GM23338 (cell line): Measurements from ENCODE around the gene CNTN5. TPM values are rescaled to one million over a fixed set of nuclear protein-coding genes. Genes with fewer than 3 reads are reported as not detected.

Experiments used
- ATAC-seq: fragments of 200-7000 bp; cut with Tn5 transposase; 3 replicates; pipeline ENCODE4 v1.9.1; 2020
- DNase-seq: peaks from one replicate; pipeline ENCODE4 v3.0.0-alpha.2; 2015; ENCODE audit warnings: low spot score
- H2AFZ ChIP-seq: fragments of 200-600 bp; sonication (generic); 2 replicates; pipeline ENCODE4 v1.8.0; 2016; ENCODE audit warnings: antibody characterized with exemption, mild to moderate bottlenecking, moderate library complexity
- H3F3A ChIP-seq: fragments of 200-600 bp; sonication (generic); replicated peaks from 2 replicates; pipeline ENCODE4 v1.8.0; 2017; ENCODE audit warnings: antibody characterized with exemption, mixed run types, low read depth
- H3K27ac ChIP-seq: fragments of 200-600 bp; sonication (generic); 2 replicates; pipeline ENCODE4 v1.6.1; 2016; ENCODE audit warnings: low read depth
- H3K27me3 ChIP-seq: fragments of 200-600 bp; sonication (generic); 2 replicates; pipeline ENCODE4 v1.8.0; 2016; ENCODE audit warnings: mild to moderate bottlenecking, mixed run types, moderate library complexity; ENCODE audit not compliant: insufficient read depth
- H3K36me3 ChIP-seq: fragments of 200-600 bp; sonication (generic); 2 replicates; pipeline ENCODE4 v1.8.0; 2016; ENCODE audit warnings: mild to moderate bottlenecking; ENCODE audit not compliant: insufficient read depth
- H3K4me1 ChIP-seq: fragments of 200-600 bp; sonication (generic); 2 replicates; pipeline ENCODE4 v1.8.0; 2016; ENCODE audit warnings: mild to moderate bottlenecking, moderate library complexity; ENCODE audit not compliant: insufficient read depth
- H3K4me2 ChIP-seq: fragments of 200-600 bp; sonication (generic); 2 replicates; pipeline ENCODE4 v1.7.1; 2017; ENCODE audit warnings: mixed run types
- H3K4me3 ChIP-seq: fragments of 200-600 bp; sonication (generic); 2 replicates; pipeline ENCODE4 v1.6.1; 2016; ENCODE audit warnings: mixed run types
- H3K79me2 ChIP-seq: fragments of 200-600 bp; sonication (generic); replicated peaks from 2 replicates; pipeline ENCODE4 v1.8.0; 2017; ENCODE audit warnings: mild to moderate bottlenecking; ENCODE audit not compliant: insufficient read depth
- H3K9me2 ChIP-seq: fragments of 200-600 bp; sonication (generic); 2 replicates; pipeline ENCODE4 v1.8.0; 2017; ENCODE audit not compliant: insufficient read depth
- H4K20me1 ChIP-seq: fragments of 200-600 bp; sonication (generic); replicated peaks from 2 replicates; pipeline ENCODE4 v1.8.0; 2017; ENCODE audit warnings: mild to moderate bottlenecking; ENCODE audit not compliant: insufficient read depth
- H3K27ac Mint-ChIP-seq: 2 replicates; pipeline ENCODE4 v1.8.0; 2020; ENCODE audit warnings: inconsistent platforms, mild to moderate bottlenecking, moderate library complexity, mixed read lengths
- H3K27me3 Mint-ChIP-seq: 3 replicates; pipeline ENCODE4 v1.8.0; 2022; ENCODE audit warnings: low read depth, mild to moderate bottlenecking, moderate library complexity, mixed read lengths, inconsistent platforms; ENCODE audit not compliant: insufficient read depth, poor library complexity
- H3K36me3 Mint-ChIP-seq: 3 replicates; pipeline ENCODE4 v1.8.0; 2021; ENCODE audit warnings: low read depth, mild to moderate bottlenecking, inconsistent platforms, moderate library complexity, mixed read lengths
- H3K4me1 Mint-ChIP-seq: 3 replicates; pipeline ENCODE4 v1.8.0; 2020; ENCODE audit warnings: mild to moderate bottlenecking, inconsistent platforms, mixed read lengths
- H3K4me3 Mint-ChIP-seq: 3 replicates; pipeline ENCODE4 v1.8.0; 2021; ENCODE audit warnings: moderate library complexity, mild to moderate bottlenecking, inconsistent platforms, mixed read lengths
- H3K9me3 Mint-ChIP-seq: 3 replicates; pipeline ENCODE4 v1.8.0; 2020; ENCODE audit warnings: moderate library complexity, mild to moderate bottlenecking, inconsistent platforms, mixed read lengths
- CREB1 ChIP-seq: fragments of 250-450 bp; sonication (Bioruptor Pico); IDR thresholded peaks from 2 replicates; pipeline ENCODE4 v1.5.0; 2020; ENCODE audit warnings: low read depth, mild to moderate bottlenecking, moderate library complexity
- EZH2phosphoT487 ChIP-seq: fragments of 200-600 bp; sonication (generic); IDR thresholded peaks from one replicate; pipeline ENCODE4 v1.8.1; 2018; ENCODE audit warnings: antibody characterized with exemption; ENCODE audit not compliant: unreplicated experiment
- JUNB ChIP-seq: IDR thresholded peaks from one replicate; pipeline ENCODE4 v1.6.1; 2016; ENCODE audit warnings: antibody characterized with exemption; ENCODE audit not compliant: unreplicated experiment
- NANOG ChIP-seq: IDR thresholded peaks from 2 replicates; pipeline ENCODE4 v1.6.1; 2016; ENCODE audit warnings: antibody characterized with exemption, borderline replicate concordance
- POLR2AphosphoS5 ChIP-seq: IDR thresholded peaks from 2 replicates; pipeline ENCODE4 v1.6.1; 2016; ENCODE audit warnings: antibody characterized with exemption, low read depth
- REST ChIP-seq: IDR thresholded peaks from one replicate; pipeline ENCODE4 v1.6.1; 2018; ENCODE audit warnings: antibody characterized with exemption; ENCODE audit not compliant: unreplicated experiment
- ZNF114 ChIP-seq: fragments of 250-450 bp; sonication (Bioruptor Pico); IDR thresholded peaks from 2 replicates; pipeline ENCODE4 v1.5.0; 2020; ENCODE audit warnings: mild to moderate bottlenecking, moderate library complexity
- polyA plus RNA-seq: library from polyadenylated mRNA; unstranded; fragments of >200 nt; fragmentation: Nextera tagmentation; extraction: Ambion mirVana; gene quantifications from 2 replicates; pipeline ENCODE4 v1.2.1, GENCODE V29; 2016
- total RNA-seq: library from RNA; depleted of rRNA; stranded (reverse); fragments of >200 nt; shearing (Covaris generic); gene quantifications from 2 replicates; pipeline ENCODE4 v1.2.3, GENCODE V29; 2014
- TF ChIP-seq, protein P1 (sequence below): IDR thresholded peaks from 2 replicates; pipeline ENCODE4 v1.6.1; 2016; ENCODE audit warnings: antibody characterized with exemption
- TF ChIP-seq, protein P2 (sequence below): fragments of 250-450 bp; sonication (Bioruptor Pico); IDR thresholded peaks from 2 replicates; pipeline ENCODE4 v1.5.0; 2020; ENCODE audit warnings: mild to moderate bottlenecking, moderate library complexity

The CNTN5 gene
- total and polyA plus RNA-seq, 2 experiments from 2014 or later: not detected

GRCh38 chr11:99449345-99449744 lies 428.6 kb downstream of the CNTN5 start (continued):
- TF ChIP-seq POLR2AphosphoS5: no peak
- TF ChIP-seq, protein P1, sequence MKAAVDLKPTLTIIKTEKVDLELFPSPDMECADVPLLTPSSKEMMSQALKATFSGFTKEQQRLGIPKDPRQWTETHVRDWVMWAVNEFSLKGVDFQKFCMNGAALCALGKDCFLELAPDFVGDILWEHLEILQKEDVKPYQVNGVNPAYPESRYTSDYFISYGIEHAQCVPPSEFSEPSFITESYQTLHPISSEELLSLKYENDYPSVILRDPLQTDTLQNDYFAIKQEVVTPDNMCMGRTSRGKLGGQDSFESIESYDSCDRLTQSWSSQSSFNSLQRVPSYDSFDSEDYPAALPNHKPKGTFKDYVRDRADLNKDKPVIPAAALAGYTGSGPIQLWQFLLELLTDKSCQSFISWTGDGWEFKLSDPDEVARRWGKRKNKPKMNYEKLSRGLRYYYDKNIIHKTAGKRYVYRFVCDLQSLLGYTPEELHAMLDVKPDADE: no peak
- TF ChIP-seq REST: no peak
- no peak for TF ChIP-seq ZNF114 (CRISPR knock-in tag)

- TF ChIP-seq EZH2phosphoT487: no peak
- no peak for TF ChIP-seq CREB1
- no peaks in the 10 kb centered on the region for H3K36me3 Mint-ChIP-seq
Observed at GRCh38 chr11:99452075-99452474, 431.3 kb downstream of the CNTN5 start.

DNA sequence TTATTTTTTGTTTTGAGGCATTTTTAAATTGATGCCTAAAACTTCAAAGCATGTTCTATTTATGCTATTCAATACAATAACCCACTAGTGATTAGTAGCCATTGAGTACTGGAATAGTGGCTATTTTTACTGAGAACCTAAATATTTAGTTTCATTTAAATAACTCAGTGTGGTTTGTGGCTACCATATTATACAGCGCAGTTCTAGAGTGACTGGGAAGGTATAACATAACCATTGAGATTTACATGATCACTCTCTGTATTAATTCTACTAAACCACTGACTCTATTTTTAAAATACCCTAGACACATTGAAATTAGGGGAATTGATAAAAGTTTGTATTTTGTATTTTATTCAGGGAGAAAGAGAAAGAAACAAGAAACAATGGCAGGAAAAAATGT lies 441.2 kb downstream of the CNTN5 start:
- no peaks in the 10 kb centered on the region for H3K79me2 ChIP-seq
- no peaks in the 10 kb centered on the region for H3K9me2 ChIP-seq
- H3K27ac Mint-ChIP-seq: no peak overlapping the region
- H3K4me2 ChIP-seq: no peak overlapping the region
- H3F3A ChIP-seq: no peaks in the 10 kb centered on the region
- DNase-seq (no peak), ATAC-seq (no peak)
- peaks cover 2% of the 10 kb centered on the region; the same call in 2 of the 3 replicates for H3K9me3 Mint-ChIP-seq
- H3K27ac ChIP-seq: no peak overlapping the region
- H3K4me3 Mint-ChIP-seq: no peak overlapping the region
- no peaks in the 10 kb centered on the region for H4K20me1 ChIP-seq
- H3K4me1 Mint-ChIP-seq: no peaks in the 10 kb centered on the region
- H3K27me3 Mint-ChIP-seq: no peaks in the 10 kb centered on the region
- H3K36me3 Mint-ChIP-seq: no peaks in the 10 kb centered on the region
- no peaks in the 10 kb centered on the region for H3K36me3 ChIP-seq
- H3K4me3 ChIP-seq: no peak overlapping the region
- H3K27me3 ChIP-seq: no peaks in the 10 kb centered on the region
- no peak overlapping the region for H2AFZ ChIP-seq
- no peaks in the 10 kb centered on the region for H3K4me1 ChIP-seq
- TF ChIP-seq, protein P2, sequence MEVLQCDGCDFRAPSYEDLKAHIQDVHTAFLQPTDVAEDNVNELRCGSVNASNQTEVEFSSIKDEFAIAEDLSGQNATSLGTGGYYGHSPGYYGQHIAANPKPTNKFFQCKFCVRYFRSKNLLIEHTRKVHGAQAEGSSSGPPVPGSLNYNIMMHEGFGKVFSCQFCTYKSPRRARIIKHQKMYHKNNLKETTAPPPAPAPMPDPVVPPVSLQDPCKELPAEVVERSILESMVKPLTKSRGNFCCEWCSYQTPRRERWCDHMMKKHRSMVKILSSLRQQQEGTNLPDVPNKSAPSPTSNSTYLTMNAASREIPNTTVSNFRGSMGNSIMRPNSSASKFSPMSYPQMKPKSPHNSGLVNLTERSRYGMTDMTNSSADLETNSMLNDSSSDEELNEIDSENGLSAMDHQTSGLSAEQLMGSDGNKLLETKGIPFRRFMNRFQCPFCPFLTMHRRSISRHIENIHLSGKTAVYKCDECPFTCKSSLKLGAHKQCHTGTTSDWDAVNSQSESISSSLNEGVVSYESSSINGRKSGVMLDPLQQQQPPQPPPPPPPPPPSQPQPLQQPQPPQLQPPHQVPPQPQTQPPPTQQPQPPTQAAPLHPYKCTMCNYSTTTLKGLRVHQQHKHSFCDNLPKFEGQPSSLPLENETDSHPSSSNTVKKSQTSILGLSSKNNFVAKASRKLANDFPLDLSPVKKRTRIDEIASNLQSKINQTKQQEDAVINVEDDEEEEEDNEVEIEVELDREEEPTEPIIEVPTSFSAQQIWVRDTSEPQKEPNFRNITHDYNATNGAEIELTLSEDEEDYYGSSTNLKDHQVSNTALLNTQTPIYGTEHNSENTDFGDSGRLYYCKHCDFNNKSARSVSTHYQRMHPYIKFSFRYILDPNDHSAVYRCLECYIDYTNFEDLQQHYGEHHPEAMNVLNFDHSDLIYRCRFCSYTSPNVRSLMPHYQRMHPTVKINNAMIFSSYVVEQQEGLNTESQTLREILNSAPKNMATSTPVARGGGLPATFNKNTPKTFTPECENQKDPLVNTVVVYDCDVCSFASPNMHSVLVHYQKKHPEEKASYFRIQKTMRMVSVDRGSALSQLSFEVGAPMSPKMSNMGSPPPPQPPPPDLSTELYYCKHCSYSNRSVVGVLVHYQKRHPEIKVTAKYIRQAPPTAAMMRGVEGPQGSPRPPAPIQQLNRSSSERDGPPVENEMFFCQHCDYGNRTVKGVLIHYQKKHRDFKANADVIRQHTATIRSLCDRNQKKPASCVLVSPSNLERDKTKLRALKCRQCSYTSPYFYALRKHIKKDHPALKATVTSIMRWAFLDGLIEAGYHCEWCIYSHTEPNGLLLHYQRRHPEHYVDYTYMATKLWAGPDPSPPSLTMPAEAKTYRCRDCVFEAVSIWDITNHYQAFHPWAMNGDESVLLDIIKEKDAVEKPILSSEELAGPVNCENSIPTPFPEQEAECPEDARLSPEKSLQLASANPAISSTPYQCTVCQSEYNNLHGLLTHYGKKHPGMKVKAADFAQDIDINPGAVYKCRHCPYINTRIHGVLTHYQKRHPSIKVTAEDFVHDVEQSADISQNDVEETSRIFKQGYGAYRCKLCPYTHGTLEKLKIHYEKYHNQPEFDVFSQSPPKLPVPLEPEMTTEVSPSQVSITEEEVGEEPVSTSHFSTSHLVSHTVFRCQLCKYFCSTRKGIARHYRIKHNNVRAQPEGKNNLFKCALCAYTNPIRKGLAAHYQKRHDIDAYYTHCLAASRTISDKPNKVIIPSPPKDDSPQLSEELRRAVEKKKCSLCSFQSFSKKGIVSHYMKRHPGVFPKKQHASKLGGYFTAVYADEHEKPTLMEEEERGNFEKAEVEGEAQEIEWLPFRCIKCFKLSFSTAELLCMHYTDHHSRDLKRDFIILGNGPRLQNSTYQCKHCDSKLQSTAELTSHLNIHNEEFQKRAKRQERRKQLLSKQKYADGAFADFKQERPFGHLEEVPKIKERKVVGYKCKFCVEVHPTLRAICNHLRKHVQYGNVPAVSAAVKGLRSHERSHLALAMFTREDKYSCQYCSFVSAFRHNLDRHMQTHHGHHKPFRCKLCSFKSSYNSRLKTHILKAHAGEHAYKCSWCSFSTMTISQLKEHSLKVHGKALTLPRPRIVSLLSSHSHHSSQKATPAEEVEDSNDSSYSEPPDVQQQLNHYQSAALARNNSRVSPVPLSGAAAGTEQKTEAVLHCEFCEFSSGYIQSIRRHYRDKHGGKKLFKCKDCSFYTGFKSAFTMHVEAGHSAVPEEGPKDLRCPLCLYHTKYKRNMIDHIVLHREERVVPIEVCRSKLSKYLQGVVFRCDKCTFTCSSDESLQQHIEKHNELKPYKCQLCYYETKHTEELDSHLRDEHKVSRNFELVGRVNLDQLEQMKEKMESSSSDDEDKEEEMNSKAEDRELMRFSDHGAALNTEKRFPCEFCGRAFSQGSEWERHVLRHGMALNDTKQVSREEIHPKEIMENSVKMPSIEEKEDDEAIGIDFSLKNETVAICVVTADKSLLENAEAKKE (CRISPR knock-in tag): no peak
- TF ChIP-seq NANOG (no peak), JUNB (no peak)
- TF ChIP-seq, protein P1: no peak

More at GRCh38 chr11:99452075-99452474, 431.3 kb downstream of the CNTN5 start:
- no peak for DNase-seq
- Histone ChIP-seq H3K4me3 (no peak overlapping the region), H3K36me3 (no peaks in the 10 kb centered on the region), H3K4me1 (no peaks in the 10 kb centered on the region), H2AFZ (no peak overlapping the region), H3K27me3 (no peaks in the 10 kb centered on the region), H3F3A (no peaks in the 10 kb centered on the region), H4K20me1 (no peaks in the 10 kb centered on the region), H3K9me2 (no peaks in the 10 kb centered on the region), H3K79me2 (no peaks in the 10 kb centered on the region), H3K27ac (no peak overlapping the region), H3K4me2 (no peak overlapping the region)
- no peak for ATAC-seq
- no peak overlapping the region for H3K4me3 Mint-ChIP-seq
- H3K27me3 Mint-ChIP-seq: no peaks in the 10 kb centered on the region
- H3K27ac Mint-ChIP-seq: no peak overlapping the region
- H3K4me1 Mint-ChIP-seq: no peaks in the 10 kb centered on the region
- no peaks in the 10 kb centered on the region for H3K9me3 Mint-ChIP-seq
